Endothelial cell of umbilical vein (primary cell): ENCODE results near the gene CD160. TPM values are rescaled to one million over a fixed set of nuclear protein-coding genes. Genes with fewer than 3 reads are reported as not detected.
"Not testable (repeated sequence)": the region's sequence is repeated elsewhere in the genome, so short reads cannot be mapped to it uniquely, and the experiment has no call there.

Experiments
- BruUV-seq: library from RNA; stranded (reverse); fragments of 400-500 nt; replicated peaks from 2 replicates; lab custom pipeline; 2021; lab: Mats Ljungman, UMichigan
- CTCF ChIA-PET: fragments of 300-600, 350-600 bp; sonication (Branson Sonifier 250); formaldehyde crosslinking; loops from one replicate; lab custom pipeline; 2021; ENCODE audit warnings: antibody characterized with exemption, inconsistent platforms; lab: Charles Lee
- POLR2A ChIA-PET: fragments of 300-600, 350-600 bp; sonication (Branson Sonifier 250); formaldehyde crosslinking; loops from one replicate; lab custom pipeline; 2021; ENCODE audit warnings: antibody characterized with exemption, inconsistent platforms; lab: Charles Lee
- DNase-seq: peaks from one replicate; pipeline ENCODE4 v3.0.0-alpha.2; 2011; ENCODE audit warnings: low read depth, low spot score
- FAIRE-seq: peaks from 2 replicates; lab custom pipeline; 2011; peaks lifted over from hg19 to GRCh38; lab: Jason Lieb, UNC
- H2AFZ ChIP-seq: 2 replicates; pipeline ENCODE4 v1.6.0; 2012; ENCODE audit warnings: low read depth, low read length, control low read depth, inconsistent platforms
- H3K27ac ChIP-seq: 2 replicates; pipeline ENCODE4 v1.5.1; 2011; ENCODE audit warnings: low read depth, mild to moderate bottlenecking, control low read depth, low read length, moderate library complexity; ENCODE audit not compliant: insufficient read depth
- H3K27me3 ChIP-seq, 2 experiments: 2 replicates each; pipeline versions ENCODE4 v1.6.0 to v1.6.1; 2011; ENCODE audit warnings: low read length in 2 of 2, mixed read lengths in 1 of 2; ENCODE audit not compliant: control insufficient read depth in 2 of 2, insufficient read depth in 2 of 2
- H3K36me3 ChIP-seq, 2 experiments: 2 replicates in 1 of 2; 3 replicates in 1 of 2; pipeline ENCODE4 v1.5.1; 2011; ENCODE audit warnings: low read length in 2 of 2, mild to moderate bottlenecking in 1 of 2, moderate library complexity in 1 of 2; ENCODE audit not compliant: control insufficient read depth in 2 of 2, insufficient read depth in 2 of 2; ENCODE audit errors: extremely low read depth in 1 of 2
- H3K4me1 ChIP-seq: 3 replicates; pipeline ENCODE4 v1.5.1; 2011; ENCODE audit warnings: mild to moderate bottlenecking, low read length; ENCODE audit not compliant: control insufficient read depth, insufficient read depth; ENCODE audit errors: extremely low read depth
- H3K4me2 ChIP-seq: 2 replicates; pipeline ENCODE4 v1.6.1; 2011; ENCODE audit warnings: low read length, control low read depth, mixed read lengths; ENCODE audit not compliant: insufficient read depth
- H3K4me3 ChIP-seq, 3 experiments: fragments of 200-600 bp in 1 of 3; sonication (generic), shearing (Covaris generic) in 1 of 3; replicated peaks in 1 of 3; 2 replicates each; pipeline ENCODE4 v1.5.1; 2011 to 2016; ENCODE audit warnings: control low read depth in 3 of 3, low read length in 3 of 3, mild to moderate bottlenecking in 2 of 3, inconsistent platforms in 1 of 3, low read depth in 1 of 3, moderate library complexity in 1 of 3; ENCODE audit not compliant: insufficient read depth in 1 of 3
- H3K79me2 ChIP-seq: 2 replicates; pipeline ENCODE4 v1.6.0; 2012; ENCODE audit warnings: low read length, inconsistent platforms; ENCODE audit not compliant: control insufficient read depth, insufficient read depth
- H3K9ac ChIP-seq: replicated peaks from 2 replicates; pipeline ENCODE3; 2011; ENCODE audit warnings: low read length, control low read depth; ENCODE audit not compliant: insufficient read depth; ENCODE audit errors: extremely low read depth
- H3K9me1 ChIP-seq: replicated peaks from 3 replicates; pipeline ENCODE4 v1.6.0; 2011; ENCODE audit warnings: mild to moderate bottlenecking, low read length; ENCODE audit not compliant: control insufficient read depth, insufficient read depth; ENCODE audit errors: extremely low read depth
- H3K9me3 ChIP-seq: replicated peaks from 2 replicates; pipeline ENCODE4 v1.5.1; 2012; ENCODE audit warnings: low read length, inconsistent platforms; ENCODE audit not compliant: control insufficient read depth, insufficient read depth
- H4K20me1 ChIP-seq: replicated peaks from 2 replicates; pipeline ENCODE3; 2011; ENCODE audit warnings: mild to moderate bottlenecking, low read length; ENCODE audit not compliant: control insufficient read depth, insufficient read depth; ENCODE audit errors: extremely low read depth
- GATA2 ChIP-seq: IDR thresholded peaks from 2 replicates; pipeline ENCODE4 v1.7.0; 2011; ENCODE audit warnings: low read depth, mild to moderate bottlenecking, moderate library complexity, mixed read lengths, low read length; ENCODE audit not compliant: insufficient read length, insufficient read depth
- POLR2A ChIP-seq: IDR thresholded peaks from 2 replicates; pipeline ENCODE4 v1.6.1; 2012; ENCODE audit warnings: low read depth, mild to moderate bottlenecking, control low read depth, low read length
- POLR2AphosphoS5 ChIP-seq: IDR thresholded peaks from 2 replicates; pipeline ENCODE4 v1.6.1; 2012; ENCODE audit warnings: low read depth, mild to moderate bottlenecking, control low read depth, low read length, moderate library complexity; ENCODE audit not compliant: insufficient read depth
- dilution Hi-C: fragments of 300-500 bp; cut with MboI; formaldehyde crosslinking; loops from one replicate; pipeline ENCODE4 v1.15.0; 2019; ENCODE audit warnings: low sequenced_read_pairs; ENCODE audit not compliant: extremely low pct_ligation_motif_present
- intact Hi-C: fragments of 100-400 bp; cut with micrococcal nuclease; formaldehyde crosslinking; loops from one replicate; pipeline ENCODE4 v1.10.0; 2022
- polyA plus RNA-seq, 4 experiments: library from polyadenylated mRNA; depleted of rRNA in 3 of 4; stranded (reverse) in 3 of 4; unstranded in 1 of 4; fragments of >200 nt; gene quantifications; 2 replicates each; pipeline versions ENCODE4 v1.2.1 to v1.2.3, GENCODE V29; 2011 to 2012; ENCODE audit warnings: missing spikeins in 1 of 4
- total RNA-seq: library from RNA; stranded (reverse); gene quantifications from 2 replicates; pipeline ENCODE4 v1.2.3, GENCODE V29; 2021
- TF ChIP-seq, protein P1 (sequence below), 2 donors: IDR thresholded peaks; 1 replicate in 1 of 2; 2 replicates in 1 of 2; pipeline ENCODE4 v1.5.1; 2011; ENCODE audit warnings: low read length in 2 of 2, mild to moderate bottlenecking in 2 of 2, moderate library complexity in 2 of 2, control low read depth in 1 of 2, inconsistent platforms in 1 of 2, low read depth in 1 of 2; ENCODE audit not compliant: insufficient read depth in 1 of 2; ENCODE audit errors: extremely low read depth in 1 of 2

Gene CD160
- total and polyA plus RNA-seq, 2 donors (not counting 3 experiments of a cell fraction or from before 2014, with no cell fraction given), result not detected

GRCh38 chr1:145720556-145720877 is 1.2 kb downstream of the CD160 start:
- no peak overlapping the region for H3K9ac ChIP-seq
- no peak for TF ChIP-seq GATA2
- no peak overlapping the region for H3K27ac ChIP-seq
- peak overlapping the region; percentile 40 for H3K4me2 ChIP-seq
- no TSS peak for BruUV-seq
- H3K4me1 ChIP-seq, result peaks cover 9% of the 10 kb centered on the region
- ChIA-PET CTCF (interaction anchor here (0.7 to 2.6 kb wide), 23 partner anchors 9 to 298 kb away, joined by 3 to 15 read pairs (median 5); partner anchors contain the start of gene PDZK1), POLR2A (no interaction called here)
- no peaks in the 10 kb centered on the region for H4K20me1 ChIP-seq
- H3K36me3 ChIP-seq, result no peaks in the 10 kb centered on the region
- H3K27me3 ChIP-seq, result peaks cover 0 to 4% of the 10 kb centered on the region in 2 experiments
- DNase-seq (peak; percentile 11), FAIRE-seq (no peak)
- peak overlapping the region; percentile 87 for H2AFZ ChIP-seq
- H3K4me3 ChIP-seq, result no peak overlapping the region
- no peaks in the 10 kb centered on the region for H3K9me1 ChIP-seq
- intact Hi-C loops (loop anchor here (2.0 kb wide), 3 partner anchors 104 to 292 kb away; partner anchors contain the start of genes POLR3C and RNF115), dilution Hi-C loops (no loop called here)
- H3K9me3 ChIP-seq, result no peaks in the 10 kb centered on the region
- H3K79me2 ChIP-seq, result no peaks in the 10 kb centered on the region

DNA sequence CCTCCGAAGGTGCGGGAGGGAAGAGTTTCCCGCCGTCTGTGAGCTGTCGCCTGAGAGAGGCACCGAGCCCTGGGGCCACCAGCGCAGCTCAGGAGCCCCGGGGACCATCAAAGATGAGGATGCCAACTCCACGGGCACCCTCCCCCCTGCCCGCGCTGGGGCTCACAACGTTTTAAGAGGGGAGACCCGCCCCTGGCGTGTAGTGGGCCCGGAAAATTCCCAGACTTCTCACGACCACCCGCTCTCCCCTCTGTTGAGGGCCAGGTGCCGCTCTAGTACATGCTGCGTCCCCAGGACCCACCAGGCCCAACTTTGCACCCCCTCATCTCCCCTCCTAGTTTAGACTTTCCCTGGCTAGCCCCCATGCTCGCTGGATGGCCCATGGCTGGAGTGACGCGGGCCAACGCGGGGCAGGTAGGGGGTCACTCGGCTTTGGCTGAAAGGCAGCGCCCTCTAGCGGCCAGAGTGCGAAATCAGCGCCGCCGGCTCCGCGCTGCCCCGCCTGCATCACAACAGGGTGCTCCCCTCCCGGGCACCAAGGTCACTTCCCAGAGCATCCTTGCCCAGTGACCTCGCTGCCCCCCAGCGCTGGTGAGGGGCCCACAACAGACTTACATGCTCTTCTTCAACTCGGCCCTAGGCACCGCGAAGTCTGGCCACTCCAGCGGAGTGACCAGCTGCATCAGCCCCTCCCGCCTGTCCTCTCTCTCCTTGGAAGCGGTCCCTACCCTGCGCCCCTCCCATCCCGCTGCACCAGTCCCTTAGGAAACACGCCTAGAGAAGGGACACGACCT is 1.8 kb downstream of the CD160 start:
- intact Hi-C loops, result loop anchor here (2.0 kb wide), 3 partner anchors 104 to 292 kb away; partner anchors contain the start of genes POLR3C and RNF115

GRCh38 chr1:145726193-145726592 is 6.9 kb downstream of the CD160 start:
- BruUV-seq, H3K27ac ChIP-seq: not testable (repeated sequence)

More for the DNA sequence above, 1.8 kb downstream of the CD160 start:
- H3K27me3 ChIP-seq, result peaks cover 0 to 4% of the 10 kb centered on the region in 2 experiments
- FAIRE-seq (peak; percentile 77), DNase-seq (peak; percentile 41)
- H4K20me1 ChIP-seq, result no peaks in the 10 kb centered on the region
- TF ChIP-seq, protein P1, sequence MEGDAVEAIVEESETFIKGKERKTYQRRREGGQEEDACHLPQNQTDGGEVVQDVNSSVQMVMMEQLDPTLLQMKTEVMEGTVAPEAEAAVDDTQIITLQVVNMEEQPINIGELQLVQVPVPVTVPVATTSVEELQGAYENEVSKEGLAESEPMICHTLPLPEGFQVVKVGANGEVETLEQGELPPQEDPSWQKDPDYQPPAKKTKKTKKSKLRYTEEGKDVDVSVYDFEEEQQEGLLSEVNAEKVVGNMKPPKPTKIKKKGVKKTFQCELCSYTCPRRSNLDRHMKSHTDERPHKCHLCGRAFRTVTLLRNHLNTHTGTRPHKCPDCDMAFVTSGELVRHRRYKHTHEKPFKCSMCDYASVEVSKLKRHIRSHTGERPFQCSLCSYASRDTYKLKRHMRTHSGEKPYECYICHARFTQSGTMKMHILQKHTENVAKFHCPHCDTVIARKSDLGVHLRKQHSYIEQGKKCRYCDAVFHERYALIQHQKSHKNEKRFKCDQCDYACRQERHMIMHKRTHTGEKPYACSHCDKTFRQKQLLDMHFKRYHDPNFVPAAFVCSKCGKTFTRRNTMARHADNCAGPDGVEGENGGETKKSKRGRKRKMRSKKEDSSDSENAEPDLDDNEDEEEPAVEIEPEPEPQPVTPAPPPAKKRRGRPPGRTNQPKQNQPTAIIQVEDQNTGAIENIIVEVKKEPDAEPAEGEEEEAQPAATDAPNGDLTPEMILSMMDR (IDR thresholded peaks at IDR 0.05; ENCODE audit: extremely low read depth in 1 of 2, insufficient read depth in 1 of 2, low read depth in 1 of 2, low read length in 2 of 2), result peak; percentile 91 to 94
- TF ChIP-seq POLR2AphosphoS5, result no peak
- TF ChIP-seq POLR2A, result no peak
- peak overlapping the region in 2 of 3 experiments; percentile 29 to 30 for H3K4me3 ChIP-seq
- ChIA-PET POLR2A (no interaction called here), CTCF (interaction anchor here (0.7 to 2.6 kb wide), 28 partner anchors 8 to 297 kb away, joined by 3 to 15 read pairs (median 5); partner anchors contain the start of genes PDZK1, POLR3C and RNF115)
- peak overlapping the region; percentile 87 for H2AFZ ChIP-seq
- peak overlapping the region; percentile 21 for H3K9ac ChIP-seq
- peaks cover 9% of the 10 kb centered on the region for H3K4me1 ChIP-seq
- no TSS peak for BruUV-seq
- dilution Hi-C loops, result no loop called here
- no peak overlapping the region for H3K27ac ChIP-seq
- H3K9me1 ChIP-seq, result no peaks in the 10 kb centered on the region
- no peaks in the 10 kb centered on the region for H3K79me2 ChIP-seq
- peak overlapping the region; percentile 40 for H3K4me2 ChIP-seq
- H3K36me3 ChIP-seq, result no peaks in the 10 kb centered on the region
- H3K9me3 ChIP-seq, result no peaks in the 10 kb centered on the region

More at GRCh38 chr1:145726193-145726592, 6.9 kb downstream of the CD160 start:
- H3K9me3 ChIP-seq, H3K4me1 ChIP-seq, H4K20me1 ChIP-seq, H3K9me1 ChIP-seq, H2AFZ ChIP-seq, H3K36me3 ChIP-seq, H3K9ac ChIP-seq, dilution Hi-C loops, intact Hi-C loops, DNase-seq, FAIRE-seq, POLR2A ChIA-PET, H3K4me2 ChIP-seq, H3K4me3 ChIP-seq, H3K79me2 ChIP-seq, H3K27me3 ChIP-seq: not testable (repeated sequence)
- CTCF ChIA-PET, result interaction anchor here (0.8 kb wide), 1 partner anchor 8 kb away, joined by 3 read pairs; no protein-coding TSS in a partner anchor
